ENCODE results near the gene MDC1. TPM values are rescaled to one million over a fixed set of nuclear protein-coding genes. Genes with fewer than 3 reads are reported as not detected.
"Not testable (repeated sequence)": the region's sequence is repeated elsewhere in the genome, so short reads cannot be mapped to it uniquely, and the experiment has no call there.

MDC1 gene
- total RNA-seq, 1 experiment from 2014 or later, result 77.6 TPM

GRCh38 chr6:30766461-30767157, 49.5 kb upstream of the MDC1 start:
- Histone ChIP-seq H3K4me1 (ENCODE audit: insufficient read depth, low read length) (peaks cover 30% of the 10 kb centered on the region; the same call in 1 of the 2 replicates), H3K4me2 (ENCODE audit: insufficient read depth, insufficient read length, low read length) (no peak overlapping the region), H4K20me1 (ENCODE audit: control insufficient read depth, insufficient read depth, insufficient read length) (no peaks in the 10 kb centered on the region), H4K91ac (ENCODE audit: insufficient read length, low read depth, low read length) (peak overlapping the region; percentile 97), H3K23me2 (ENCODE audit: insufficient read length, low read depth, low read length, poor library complexity, severe bottlenecking) (no peaks in the 10 kb centered on the region), H3K9me3 (ENCODE audit: control insufficient read depth, low read depth, low read length) (no peaks in the 10 kb centered on the region), H2BK15ac (ENCODE audit: low read depth, low read length) (peak overlapping the region; percentile 83; the same call in 1 of the 2 replicates), H3K56ac (ENCODE audit: insufficient read length, low read depth, low read length) (peak overlapping the region; percentile 88), H3K27me3 (ENCODE audit: insufficient read depth, low read length) (no peaks in the 10 kb centered on the region), H3K23ac (ENCODE audit: insufficient read length, low read depth, low read length) (no peak overlapping the region), H4K5ac (ENCODE audit: insufficient read length, low read depth, low read length) (peak overlapping the region; percentile 83), H2BK20ac (ENCODE audit: low read depth, low read length, poor library complexity, severe bottlenecking) (peak overlapping the region; percentile 29), H3K9ac (ENCODE audit: extremely low read depth, insufficient read length, low read length) (peak overlapping the region; percentile 53), H3T11ph (ENCODE audit: low read length) (peak overlapping the region; percentile 75), H3K4ac (ENCODE audit: low read depth, low read length) (peak overlapping the region; percentile 90), H2BK5ac (ENCODE audit: insufficient read length, low read length) (peak overlapping the region; percentile 77), H2AFZ (ENCODE audit: low read length) (no peak overlapping the region), H3K18ac (ENCODE audit: insufficient read length, low read depth, low read length) (peak overlapping the region; percentile 66), H3K14ac (ENCODE audit: insufficient read depth, low read length) (peak overlapping the region; percentile 77), H3K79me2 (ENCODE audit: insufficient read depth, low read length) (no peaks in the 10 kb centered on the region), H4K8ac (replicated peaks; ENCODE audit: insufficient read length, low read depth, low read length) (no peak overlapping the region), H2BK120ac (ENCODE audit: low read depth, low read length, poor library complexity, severe bottlenecking) (no peak overlapping the region), H3K79me1 (ENCODE audit: insufficient read depth, low read depth, low read length, poor library complexity, severe bottlenecking) (no peaks in the 10 kb centered on the region), H2BK12ac (ENCODE audit: insufficient read length, low read depth, low read length) (peak overlapping the region; percentile 97), H3K27ac (ENCODE audit: insufficient read length, low read depth, low read length) (peak overlapping the region; percentile 77), H2AK5ac (ENCODE audit: insufficient read length, low read length) (peak overlapping the region; percentile 54)
- Mint-ChIP-seq H3K9me3 (no peaks in the 10 kb centered on the region), H3K27me3 (ENCODE audit: low read depth) (no peaks in the 10 kb centered on the region; the same call in 1 of the 2 replicates), H3K4me3 (peak overlapping the region in 1 of 2 experiments; percentile 2; a peak in 1 of 5 replicates), H3K27ac (peak overlapping the region in 2 of 3 experiments; percentile 74 to 95; a peak in 5 of 7 replicates), H3K36me3 (ENCODE audit: insufficient read depth in 1 of 3, low read depth in 3 of 3) (no peaks in the 10 kb centered on the region; a peak in 1 of 7 replicates), H3K4me1 (peaks cover 64 to 71% of the 10 kb centered on the region in 2 experiments)
- DNase-seq, result no peak
- TF ChIP-seq CTCF (conservative IDR thresholded peaks at IDR 0.05), result no peak
- no CpG with 5 or more reads among the region's 6 CpGs for WGBS (ENCODE audit: extremely low coverage, insufficient read length, low lambda C conversion rate)

GRCh38 chr6:30765495-30765894, 48.4 kb upstream of the MDC1 start:
- H2BK5ac ChIP-seq (ENCODE audit: insufficient read length, low read length); H4K8ac ChIP-seq (replicated peaks; ENCODE audit: insufficient read length, low read depth, low read length); H3K27me3 Mint-ChIP-seq (ENCODE audit: low read depth): not testable (repeated sequence)

More at GRCh38 chr6:30765495-30765894, 48.4 kb upstream of the MDC1 start:
- Mint-ChIP-seq H3K4me3 (peak overlapping the region; percentile 49 to 61; a peak in 2 of 5 replicates), H3K4me1 (peaks cover 73 to 77% of the 10 kb centered on the region in 2 experiments), H3K27ac (peak overlapping the region; percentile 47 to 98 (median 58))
- not testable (repeated sequence) for H3K9ac ChIP-seq (ENCODE audit: extremely low read depth, insufficient read length, low read length); H3K23ac ChIP-seq (ENCODE audit: insufficient read length, low read depth, low read length); H3K9me3 ChIP-seq (ENCODE audit: control insufficient read depth, low read depth, low read length); H3T11ph ChIP-seq (ENCODE audit: low read length); H2BK120ac ChIP-seq (ENCODE audit: low read depth, low read length, poor library complexity, severe bottlenecking); H3K4me2 ChIP-seq (ENCODE audit: insufficient read depth, insufficient read length, low read length); H3K79me1 ChIP-seq (ENCODE audit: insufficient read depth, low read depth, low read length, poor library complexity, severe bottlenecking); H4K20me1 ChIP-seq (ENCODE audit: control insufficient read depth, insufficient read depth, insufficient read length); H3K79me2 ChIP-seq (ENCODE audit: insufficient read depth, low read length); H2BK15ac ChIP-seq (ENCODE audit: low read depth, low read length); H4K91ac ChIP-seq (ENCODE audit: insufficient read length, low read depth, low read length); H2BK20ac ChIP-seq (ENCODE audit: low read depth, low read length, poor library complexity, severe bottlenecking); H2AK5ac ChIP-seq (ENCODE audit: insufficient read length, low read length); H3K18ac ChIP-seq (ENCODE audit: insufficient read length, low read depth, low read length); H4K5ac ChIP-seq (ENCODE audit: insufficient read length, low read depth, low read length); H3K14ac ChIP-seq (ENCODE audit: insufficient read depth, low read length); H3K36me3 Mint-ChIP-seq (ENCODE audit: insufficient read depth in 1 of 3, low read depth in 3 of 3); H3K4ac ChIP-seq (ENCODE audit: low read depth, low read length); H2BK12ac ChIP-seq (ENCODE audit: insufficient read length, low read depth, low read length); H3K9me3 Mint-ChIP-seq; H3K27me3 ChIP-seq (ENCODE audit: insufficient read depth, low read length); H3K56ac ChIP-seq (ENCODE audit: insufficient read length, low read depth, low read length); H2AFZ ChIP-seq (ENCODE audit: low read length); H3K23me2 ChIP-seq (ENCODE audit: insufficient read length, low read depth, low read length, poor library complexity, severe bottlenecking)
- no CpG with 5 or more reads among the region's 1 CpG for WGBS (ENCODE audit: extremely low coverage, insufficient read length, low lambda C conversion rate)
- Histone ChIP-seq H3K4me1 (ENCODE audit: insufficient read depth, low read length) (peaks cover 32% of the 10 kb centered on the region; the same call in 1 of the 2 replicates), H3K27ac (ENCODE audit: insufficient read length, low read depth, low read length) (peak overlapping the region; percentile 60)
- DNase-seq, result peak; percentile 41

All from H9 (cell line).